HK-2 (cell line): Measurements from ENCODE around the gene GRIK2.
"Not testable (repeated sequence)": the region's sequence is repeated elsewhere in the genome, so short reads cannot be mapped to it uniquely, and the experiment has no call there.

Source experiments
- DNase-seq: peaks from one replicate; pipeline ENCODE4 v3.0.0-alpha.2; 2018; ENCODE audit not compliant: unreplicated experiment

The GRIK2 gene

DNA sequence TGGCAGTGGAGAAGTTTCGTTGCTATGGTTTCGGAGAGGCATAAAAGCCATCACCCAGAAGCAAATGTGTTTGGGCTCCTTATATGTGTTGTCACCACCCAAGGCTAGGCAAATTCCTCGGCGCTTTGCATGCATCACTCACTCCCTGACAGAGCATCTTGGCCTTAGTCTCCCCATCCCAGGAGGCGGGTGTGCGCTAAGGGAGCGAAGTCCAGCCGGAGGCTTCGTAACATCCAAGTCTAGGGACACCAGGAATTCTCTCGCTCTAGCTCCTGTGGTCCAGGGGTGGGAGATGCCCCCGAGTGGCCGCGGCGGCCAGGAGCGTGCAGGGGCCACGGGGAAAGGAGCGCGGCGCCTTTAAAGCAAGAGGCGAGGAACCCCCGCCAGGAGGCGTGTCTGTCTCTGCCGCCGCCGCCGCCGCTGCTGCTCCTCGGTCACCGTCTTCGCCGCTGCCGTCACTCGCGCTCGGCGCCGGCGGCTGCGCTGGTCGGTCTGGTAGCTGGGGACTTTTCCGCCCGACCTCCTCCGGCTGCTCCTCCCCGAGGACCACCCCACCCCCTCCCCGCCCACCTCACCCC is at the start of gene GRIK2:
Gene GRIK2 (plus strand): TSS at position 458 of the 578 bp plus-strand sequence.
- DNase-seq = peak; percentile 63

DNA sequence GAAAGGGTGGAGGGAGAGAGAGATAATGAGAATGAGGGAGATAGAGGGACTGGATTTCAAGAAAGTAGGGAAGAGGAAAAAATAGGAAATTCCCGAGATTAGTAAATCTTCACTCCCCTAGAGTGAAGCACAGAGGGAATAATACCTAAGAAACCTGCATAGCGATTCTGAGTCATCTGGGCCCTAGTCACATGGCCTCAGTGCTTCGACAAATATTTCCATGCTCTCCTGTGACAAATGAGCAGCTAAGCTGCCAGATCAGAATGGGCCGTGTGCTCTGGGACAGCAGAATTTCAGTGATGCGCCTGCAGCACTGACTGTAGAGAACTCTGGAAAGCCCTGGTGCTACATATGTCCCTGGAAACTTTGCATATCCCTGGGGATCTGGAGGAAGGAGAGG is 48.6 kb upstream of the GRIK2 start:
- no peak for DNase-seq

DNA sequence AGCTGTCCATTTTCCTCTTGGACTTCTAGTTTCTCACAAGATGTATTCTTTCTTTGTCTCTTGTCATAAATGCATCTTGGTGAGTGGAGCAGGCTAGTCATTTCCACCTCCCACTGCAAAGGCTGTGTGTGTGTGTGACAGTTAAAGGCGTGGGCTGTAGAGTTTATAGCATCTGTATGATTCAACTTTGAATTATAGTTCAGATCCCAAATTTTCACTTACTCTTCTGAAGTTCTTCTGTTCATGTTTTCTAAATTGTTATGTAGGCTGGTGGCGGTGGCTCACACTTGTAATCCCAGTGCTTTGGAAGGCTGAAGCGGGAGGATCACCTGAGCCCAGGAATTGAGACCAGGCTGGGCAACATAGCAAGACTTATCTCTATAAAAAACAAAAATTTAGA is 44.7 kb upstream of the GRIK2 start:
- no peak for DNase-seq

DNA sequence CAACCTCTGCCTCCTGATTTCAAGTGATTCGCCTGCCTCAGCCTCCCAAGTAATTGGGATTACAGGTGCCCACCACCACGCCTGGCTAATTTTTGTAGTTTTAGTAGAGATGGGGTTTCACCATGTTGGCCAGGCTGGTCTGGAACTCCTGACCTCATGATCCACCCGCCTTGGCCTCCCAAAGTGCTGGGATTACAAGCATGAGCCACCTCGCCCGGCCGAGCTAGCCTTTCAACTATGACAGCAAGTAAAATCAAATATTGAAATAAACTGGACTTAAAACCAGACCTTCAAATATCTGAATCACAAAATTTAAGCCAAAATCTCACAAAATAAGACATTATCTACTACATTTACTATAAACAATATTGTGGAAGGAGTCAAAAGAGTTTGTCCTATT is 42.9 kb upstream of the GRIK2 start:
- DNase-seq = not testable (repeated sequence)

DNA sequence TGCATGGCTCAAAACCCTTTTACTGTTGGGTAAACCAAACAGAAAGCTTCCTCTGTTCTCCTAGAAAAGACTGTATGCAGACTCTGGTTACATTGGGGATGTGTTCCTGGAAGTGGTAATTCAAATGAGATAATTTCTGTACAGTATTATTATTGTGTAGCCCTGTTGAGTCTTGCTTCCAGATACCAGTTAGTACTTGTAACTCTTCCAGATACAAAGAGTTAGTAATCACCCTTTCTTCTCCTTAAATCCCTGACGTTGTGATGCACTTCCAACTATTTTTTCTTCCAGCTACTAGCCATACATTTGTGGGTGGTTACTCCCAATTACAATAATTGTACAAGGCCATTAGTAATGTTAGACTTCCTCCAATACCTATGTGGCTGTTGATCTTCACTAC is 42.3 kb upstream of the GRIK2 start:
- no peak for DNase-seq

DNA sequence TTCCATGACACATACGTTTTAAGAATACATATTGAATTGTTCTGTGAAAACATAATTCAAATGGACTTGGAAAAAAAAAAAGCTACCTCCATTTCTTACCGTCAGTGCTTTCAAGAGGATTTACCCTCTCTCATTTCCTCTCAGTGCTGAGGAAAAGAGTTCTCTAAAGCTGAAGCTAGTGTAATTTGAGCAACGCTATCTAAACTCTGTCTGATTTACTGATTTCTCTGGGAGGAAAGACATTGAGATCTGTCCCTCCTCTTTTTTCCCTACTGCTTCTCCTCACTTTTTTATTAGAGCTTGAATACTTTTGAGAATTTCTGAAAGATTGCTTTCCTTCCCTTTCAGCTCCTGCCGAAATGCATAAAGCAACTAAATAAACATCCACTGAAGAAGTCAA is 41.2 kb upstream of the GRIK2 start:
- no peak for DNase-seq

DNA sequence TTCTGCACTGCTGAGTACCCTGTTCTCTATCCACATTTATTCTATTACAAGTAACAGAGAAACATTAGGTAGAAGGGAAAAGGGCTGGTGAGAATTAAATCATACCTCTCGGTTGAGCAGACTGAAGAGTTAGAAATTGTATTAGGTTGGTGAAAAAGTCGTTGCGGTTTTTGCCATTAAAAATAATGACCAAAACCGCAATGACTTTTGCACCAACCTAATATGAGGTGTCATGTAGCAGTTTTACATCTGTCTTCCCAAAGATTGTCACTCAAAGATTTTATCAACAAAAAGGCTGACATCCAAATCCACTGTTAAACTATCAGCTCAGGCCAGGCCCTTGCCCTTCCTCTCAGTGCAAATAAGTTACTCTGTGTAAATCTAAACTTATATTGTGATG is 28.3 kb upstream of the GRIK2 start:
- no peak for DNase-seq

DNA sequence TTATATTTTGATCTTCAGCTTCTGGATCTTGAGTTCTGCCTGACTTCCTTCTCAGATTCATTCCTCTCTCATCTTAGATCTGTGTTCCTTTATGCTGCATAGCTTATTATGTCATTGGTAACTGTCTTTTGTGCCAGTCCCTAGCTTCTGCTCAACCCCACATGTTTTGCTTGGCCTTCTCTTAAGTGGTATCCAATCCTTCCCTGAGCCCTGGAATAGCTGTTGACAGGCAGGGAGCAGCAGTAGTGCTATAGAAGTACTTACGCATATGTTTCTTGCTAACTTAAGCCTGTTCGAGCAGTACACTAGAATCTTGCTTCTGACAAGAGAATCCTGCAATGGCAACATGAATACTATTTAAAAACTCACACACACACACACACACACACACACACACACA is 13.6 kb upstream of the GRIK2 start:
- no peak for DNase-seq

DNA sequence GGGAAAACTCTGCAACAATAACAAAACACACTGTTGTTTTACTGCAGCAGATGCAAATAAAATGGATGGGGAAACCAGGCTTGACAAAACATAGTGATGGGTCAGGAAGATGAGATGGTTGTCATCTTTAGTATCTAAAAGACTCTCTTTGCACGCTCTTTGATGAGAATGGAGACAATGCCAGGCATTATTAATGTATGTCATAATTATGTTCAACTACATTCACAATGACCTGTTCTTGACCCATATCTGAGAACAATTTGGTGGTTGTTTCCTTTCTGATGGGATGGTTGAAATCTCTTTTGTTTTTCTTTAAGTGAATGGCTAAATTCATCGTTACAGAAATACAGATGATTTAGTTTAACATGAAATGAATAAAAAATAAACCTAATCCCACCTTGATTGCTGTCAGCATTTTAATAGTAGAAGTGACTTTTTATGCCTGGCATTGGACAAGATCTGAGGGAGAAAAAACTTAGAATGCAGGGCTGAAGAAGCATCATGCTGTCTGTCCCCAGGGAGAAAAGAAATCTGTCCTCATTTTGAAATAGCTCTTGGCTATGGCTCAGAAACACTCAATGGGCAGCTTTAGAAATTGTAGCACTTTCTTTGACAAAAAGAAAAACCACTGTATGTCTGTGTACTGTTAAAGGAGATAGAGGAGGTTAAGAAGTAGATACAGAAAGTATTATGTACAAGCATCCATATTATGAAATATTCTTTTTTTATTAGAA is 12.4 kb upstream of the GRIK2 start:
- DNase-seq = no peak

DNA sequence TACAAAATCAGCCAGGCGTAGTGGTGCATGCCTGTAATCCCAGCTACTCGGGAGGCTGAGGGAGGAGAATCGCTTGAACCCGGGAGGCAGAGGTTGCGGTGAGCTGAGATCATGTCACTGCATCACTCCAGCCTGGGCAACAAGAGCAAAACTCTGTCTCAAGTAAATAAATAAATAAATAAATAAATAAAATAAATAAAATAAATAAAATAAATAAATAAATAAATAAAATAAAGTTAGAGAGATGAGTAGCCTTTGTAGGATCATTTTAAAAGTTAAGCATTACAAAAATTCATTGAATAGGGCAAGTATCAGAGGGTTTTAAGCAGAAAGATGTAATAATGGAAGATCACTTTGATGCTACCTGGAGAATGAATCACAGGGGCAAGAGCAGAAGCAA is 9.8 kb upstream of the GRIK2 start:
- DNase-seq = not testable (repeated sequence)

DNA sequence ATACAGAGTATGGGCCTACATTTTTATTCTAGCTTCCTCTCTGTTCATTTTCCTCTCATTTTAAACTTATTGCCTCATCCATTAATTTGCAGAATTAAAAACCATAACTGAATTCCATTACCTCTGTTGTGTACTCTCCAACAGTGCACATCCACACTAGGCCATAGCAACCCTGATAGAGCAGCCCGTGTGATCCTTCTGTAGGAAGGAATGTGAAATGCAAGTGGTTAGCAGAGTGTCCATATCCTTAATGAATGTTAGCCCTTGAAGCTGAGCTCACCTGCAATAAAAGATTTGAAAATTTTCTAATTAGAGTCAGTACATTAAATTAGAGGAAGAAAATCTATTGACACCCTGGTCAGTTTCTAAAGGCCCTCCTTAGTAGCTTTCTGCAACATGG is 6.5 kb upstream of the GRIK2 start:
- DNase-seq = no peak

DNA sequence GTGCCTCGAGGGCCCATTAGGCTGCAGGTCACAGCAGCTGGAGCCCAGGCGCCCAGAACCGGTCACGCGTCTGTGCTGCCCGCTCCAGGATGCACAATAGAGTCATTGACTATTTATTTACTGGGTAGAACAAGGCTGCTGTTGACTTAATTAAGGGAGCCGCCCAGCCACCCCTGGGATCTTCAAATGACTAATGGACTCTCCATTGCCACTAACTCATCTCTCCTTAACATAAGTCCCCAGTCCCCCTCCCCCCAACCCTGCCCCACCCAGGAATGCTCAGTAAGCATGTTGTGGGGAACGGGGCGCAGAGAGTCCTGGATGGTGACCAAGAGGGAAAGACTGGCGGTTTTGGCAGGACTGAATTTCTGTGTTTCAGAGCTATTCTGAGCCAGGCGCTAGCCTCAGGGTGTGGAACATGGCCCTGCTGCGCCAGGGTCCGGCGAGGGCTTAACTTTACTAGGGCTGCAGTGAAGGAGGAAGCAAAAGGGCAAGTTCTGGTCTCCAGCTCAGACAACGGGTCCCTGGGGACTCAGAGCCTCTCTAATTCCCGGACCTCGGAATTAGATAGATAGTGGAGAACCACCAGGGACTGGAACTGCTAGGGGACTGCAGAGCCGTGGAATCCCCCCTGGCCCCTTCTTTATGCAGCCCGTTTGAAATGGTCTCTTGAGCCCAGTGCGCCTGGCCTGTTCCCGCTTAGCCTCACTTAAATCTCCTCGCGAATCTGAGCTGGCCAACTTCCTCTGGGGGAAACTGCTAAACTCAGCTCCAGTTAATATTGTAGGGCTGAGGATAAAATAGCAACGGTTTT is 1.5 kb upstream of the GRIK2 start:
- DNase-seq = no peak

DNA sequence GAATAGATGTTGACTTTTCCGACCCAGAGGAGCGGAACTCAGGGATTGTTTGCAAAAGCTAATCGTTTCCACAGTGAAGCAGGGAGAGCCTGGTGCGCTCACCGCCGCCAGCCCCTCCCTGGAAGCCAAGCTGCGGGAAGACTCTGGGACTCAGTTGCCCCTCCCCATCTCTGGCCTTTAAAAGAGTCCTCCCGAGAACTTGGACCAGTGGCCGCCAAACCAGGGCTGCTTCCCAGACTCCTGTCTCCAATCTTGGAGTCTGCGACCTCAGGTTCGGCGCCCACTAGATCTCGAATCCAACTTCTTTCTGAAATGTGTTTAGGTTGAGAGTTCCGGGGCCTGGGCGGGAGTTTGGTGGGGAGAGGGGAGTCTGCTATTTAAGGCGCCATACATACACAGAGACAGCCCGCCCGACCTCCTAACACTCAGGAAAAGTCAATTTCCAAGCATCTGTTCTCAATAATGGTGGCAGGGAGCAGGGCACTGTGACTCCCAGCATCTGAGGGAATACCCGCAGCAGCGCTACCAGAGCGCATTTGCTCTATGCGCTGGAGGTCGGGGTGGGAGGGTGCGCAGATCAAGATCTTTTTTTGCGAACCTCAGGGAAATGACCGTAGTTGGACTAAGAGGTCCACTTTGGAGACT is 800 bp upstream of the GRIK2 start:
- no peak for DNase-seq

DNA sequence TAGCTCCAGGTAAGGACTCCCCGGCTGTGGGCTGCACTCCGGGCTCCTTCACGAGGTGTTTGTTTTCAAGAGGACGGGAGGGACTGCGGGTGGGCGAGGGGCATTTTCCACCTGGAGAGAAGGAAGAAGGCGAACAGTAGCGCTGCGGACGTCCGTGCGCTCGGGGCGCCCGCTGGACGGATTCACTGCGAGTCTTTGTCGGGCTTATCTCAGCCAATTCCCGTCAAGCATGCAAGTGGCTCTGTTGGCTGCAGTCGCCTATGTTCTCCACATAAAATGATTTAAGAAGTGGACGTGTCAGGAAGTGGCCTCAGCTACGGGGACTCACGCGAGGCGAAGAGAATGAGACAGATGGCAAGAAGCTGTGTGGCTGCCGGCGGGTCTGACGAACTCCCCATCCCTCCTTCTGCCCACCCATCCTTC is 332 bp downstream of the GRIK2 start:
- peak; percentile 35 for DNase-seq

DNA sequence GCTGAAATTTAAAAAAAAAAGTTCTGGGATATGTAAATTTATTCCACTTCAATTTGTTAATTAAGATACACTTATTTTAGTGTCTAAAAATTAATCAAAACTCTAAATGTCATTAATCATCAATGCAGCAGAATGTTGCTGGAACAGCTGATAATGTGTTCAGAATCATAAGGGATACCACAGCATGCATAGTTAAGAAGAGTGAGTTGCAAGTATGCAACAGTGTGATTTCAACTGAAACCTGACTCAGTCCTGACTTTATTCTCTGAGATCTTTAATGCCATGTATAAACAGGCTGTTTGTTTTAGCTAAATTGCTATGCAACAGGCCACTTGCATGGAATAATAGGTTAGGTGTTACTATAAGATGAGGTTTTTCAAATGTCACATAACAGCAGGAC is 1.4 kb downstream of the GRIK2 start:
- DNase-seq = no peak

DNA sequence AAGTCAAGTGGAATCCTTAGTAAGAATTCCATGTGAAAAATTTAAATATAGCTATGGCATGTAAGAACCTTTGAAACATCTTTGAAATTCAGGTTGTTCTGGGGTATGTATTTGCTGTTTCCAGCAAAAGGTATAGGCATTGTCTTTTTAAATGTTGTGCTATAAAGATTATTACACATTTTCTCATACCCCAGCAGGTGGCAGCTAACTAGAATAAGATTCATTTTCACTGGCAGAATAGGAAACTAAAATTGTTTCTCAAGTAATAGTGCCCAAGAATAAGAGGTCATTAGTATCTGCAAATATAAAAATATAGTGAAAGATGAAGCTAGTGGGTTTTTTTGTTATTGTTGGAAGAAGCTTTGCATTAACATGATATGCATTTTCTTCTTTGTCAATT is 1.8 kb downstream of the GRIK2 start:
- no peak for DNase-seq

DNA sequence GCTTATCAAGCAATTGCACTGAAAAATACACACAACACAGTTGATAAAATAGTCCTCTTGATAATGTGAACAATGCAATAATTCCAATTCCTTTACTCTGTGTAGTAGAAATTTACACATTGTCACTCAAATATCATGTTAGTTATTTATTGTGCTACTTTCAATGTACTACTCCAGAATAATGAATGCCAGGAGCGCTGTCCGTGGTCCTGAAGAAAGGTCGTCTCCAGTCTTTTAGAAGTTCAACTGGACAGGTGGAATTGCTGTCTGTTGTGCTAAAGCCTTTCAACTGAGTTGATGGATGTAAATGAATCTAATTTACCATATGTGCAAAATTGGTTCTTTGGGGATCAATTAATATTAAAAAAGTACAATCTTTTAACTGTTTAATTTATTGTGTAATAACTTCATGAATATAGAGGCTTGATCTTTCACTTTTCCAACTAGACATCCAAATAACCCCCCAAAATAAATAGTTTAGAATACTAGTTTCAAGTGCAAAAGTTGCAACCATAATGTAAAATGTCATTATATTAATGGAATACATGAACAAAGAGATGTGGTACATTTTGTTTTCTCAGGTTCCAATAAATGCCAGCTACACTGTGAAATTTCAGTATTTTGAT is 3.2 kb downstream of the GRIK2 start:
- DNase-seq = peak; percentile 62

DNA sequence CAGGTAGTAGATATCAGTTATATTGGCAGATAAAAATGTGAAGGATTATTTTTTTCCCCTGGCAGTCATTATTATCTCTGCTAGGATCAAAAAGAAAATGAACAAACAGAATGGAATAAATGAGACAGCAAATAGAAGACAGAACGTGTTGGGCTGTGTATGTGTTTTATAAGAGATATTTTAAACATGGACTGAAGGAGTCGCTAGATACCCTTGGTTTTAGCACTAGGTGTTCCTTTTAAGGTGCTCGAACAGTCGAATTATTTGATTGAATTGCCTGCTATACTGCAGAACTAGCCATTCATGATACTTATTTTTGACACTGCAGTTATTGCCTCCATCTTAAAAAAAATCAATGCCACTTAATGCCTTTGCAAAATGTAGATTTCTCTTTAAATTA is 3.7 kb downstream of the GRIK2 start:
- DNase-seq = no peak

DNA sequence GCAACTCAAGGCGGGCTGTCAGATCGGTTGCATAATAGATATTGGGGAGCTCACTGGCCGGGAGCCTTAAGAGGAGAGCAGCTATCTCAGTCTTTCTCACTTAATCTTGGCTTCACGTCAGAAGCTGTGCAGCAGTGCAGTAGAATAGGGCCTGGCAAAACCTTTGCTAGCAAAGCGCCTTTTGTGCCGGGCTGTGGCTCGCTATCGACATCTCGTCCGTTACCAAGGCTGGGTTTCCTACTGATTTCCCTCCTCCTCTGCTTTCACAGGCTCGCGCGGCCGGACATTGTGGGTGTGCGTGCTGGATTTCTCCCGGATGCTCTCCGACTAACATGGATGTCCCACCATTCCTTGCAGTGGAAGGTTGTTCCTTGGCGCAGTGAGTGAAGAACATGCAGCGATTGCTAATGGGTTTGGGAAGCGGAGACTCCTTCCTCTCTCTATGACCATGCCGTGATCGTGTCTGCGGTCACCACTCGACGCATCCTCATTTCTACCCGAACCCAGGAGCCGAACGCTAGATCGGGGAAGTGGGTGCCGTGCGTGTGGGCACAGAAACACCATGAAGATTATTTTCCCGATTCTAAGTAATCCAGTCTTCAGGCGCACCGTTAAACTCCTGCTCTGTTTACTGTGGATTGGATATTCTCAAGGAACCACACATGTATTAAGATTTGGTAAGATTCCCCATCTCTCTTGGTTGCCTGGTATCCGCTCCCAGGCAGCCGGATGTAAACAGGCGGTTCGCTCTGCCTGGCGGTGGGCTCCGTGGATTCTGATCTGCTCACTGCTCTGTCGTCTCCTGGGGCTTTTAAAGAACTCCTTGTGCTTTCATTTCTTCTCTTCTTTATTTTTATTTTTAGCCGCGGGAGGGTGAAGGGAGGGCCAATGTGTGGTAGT is 5.5 kb downstream of the GRIK2 start:
- no peak for DNase-seq

DNA sequence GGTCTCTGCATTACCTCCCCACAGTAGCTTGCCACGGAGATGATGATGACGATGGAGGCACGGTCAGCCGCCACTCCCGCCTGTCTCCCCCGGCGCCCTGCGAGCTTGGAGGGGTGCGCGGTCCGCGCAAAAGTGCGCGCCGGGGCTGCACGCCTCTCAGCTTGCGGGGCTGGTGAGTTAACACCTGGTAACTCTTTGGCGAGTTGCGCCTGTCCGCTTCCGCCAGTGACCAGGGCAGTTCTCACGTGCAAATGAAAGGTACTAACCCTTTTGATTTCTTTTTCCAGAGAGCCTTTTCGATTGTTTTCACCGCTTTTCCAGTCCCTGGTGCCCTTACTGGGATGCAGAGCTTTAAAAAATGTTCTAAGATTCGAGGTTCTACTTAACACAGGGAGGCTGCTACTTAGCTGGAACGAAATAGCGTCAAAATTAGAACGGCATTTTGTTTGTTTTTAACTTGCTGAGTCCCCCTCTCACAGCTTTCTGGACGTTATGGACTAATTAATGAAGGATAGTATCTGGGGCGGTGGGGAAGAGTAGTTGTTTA is 6.2 kb downstream of the GRIK2 start:
- no peak for DNase-seq
